Thyroid gland (tissue), 4 donors: Measurements from ENCODE around the gene STMND1.

Source experiments
- CTCF ChIP-seq, 6 experiments: fragments of 200-600 bp in 3 of 6; fragments of 450-650 bp in 3 of 6; sonication (generic) in 3 of 6; IDR thresholded peaks; one replicate each; pipeline ENCODE4 v1.5.1; 2016 to 2019; ENCODE audit warnings: antibody characterized with exemption in 6 of 6, mild to moderate bottlenecking in 2 of 6, inconsistent platforms in 1 of 6, moderate library complexity in 1 of 6
- POLR2A ChIP-seq, 2 donors: fragments of 450-650 bp; IDR thresholded peaks; one replicate each; pipeline ENCODE4 v1.6.1; 2017; ENCODE audit warnings: antibody characterized with exemption in 2 of 2, mild to moderate bottlenecking in 2 of 2, moderate library complexity in 1 of 2

- TF ChIP-seq CTCF (IDR thresholded peaks at IDR 0.05) (no peak), POLR2A (IDR thresholded peaks at IDR 0.05) (no peak)
Measured at GRCh38 chr6:17096652-17097051, 5.2 kb upstream of the STMND1 start.
